ENCODE data around the gene PTPRM. TPM values are rescaled to one million over a fixed set of nuclear protein-coding genes. Genes with fewer than 3 reads are reported as not detected.

Gene PTPRM
- total RNA-seq, 2 donors from 2014 or later, result 80.1 to 106 TPM

- no peaks in the 10 kb centered on the region for H3K36me3 ChIP-seq
- H3K4me1 ChIP-seq, result no peaks in the 10 kb centered on the region
- H3K9me3 ChIP-seq, result no peaks in the 10 kb centered on the region
- TF ChIP-seq, protein P1, sequence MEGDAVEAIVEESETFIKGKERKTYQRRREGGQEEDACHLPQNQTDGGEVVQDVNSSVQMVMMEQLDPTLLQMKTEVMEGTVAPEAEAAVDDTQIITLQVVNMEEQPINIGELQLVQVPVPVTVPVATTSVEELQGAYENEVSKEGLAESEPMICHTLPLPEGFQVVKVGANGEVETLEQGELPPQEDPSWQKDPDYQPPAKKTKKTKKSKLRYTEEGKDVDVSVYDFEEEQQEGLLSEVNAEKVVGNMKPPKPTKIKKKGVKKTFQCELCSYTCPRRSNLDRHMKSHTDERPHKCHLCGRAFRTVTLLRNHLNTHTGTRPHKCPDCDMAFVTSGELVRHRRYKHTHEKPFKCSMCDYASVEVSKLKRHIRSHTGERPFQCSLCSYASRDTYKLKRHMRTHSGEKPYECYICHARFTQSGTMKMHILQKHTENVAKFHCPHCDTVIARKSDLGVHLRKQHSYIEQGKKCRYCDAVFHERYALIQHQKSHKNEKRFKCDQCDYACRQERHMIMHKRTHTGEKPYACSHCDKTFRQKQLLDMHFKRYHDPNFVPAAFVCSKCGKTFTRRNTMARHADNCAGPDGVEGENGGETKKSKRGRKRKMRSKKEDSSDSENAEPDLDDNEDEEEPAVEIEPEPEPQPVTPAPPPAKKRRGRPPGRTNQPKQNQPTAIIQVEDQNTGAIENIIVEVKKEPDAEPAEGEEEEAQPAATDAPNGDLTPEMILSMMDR (IDR thresholded peaks at IDR 0.05), result no peak
- H3K4me3 ChIP-seq, result no peak overlapping the region
- no peaks in the 10 kb centered on the region for H3K27me3 ChIP-seq
- no peak for DNase-seq (ENCODE audit: low spot score)
- no peak overlapping the region for H3K27ac ChIP-seq
These were observed 474.5 kb downstream of the PTPRM start for GRCh38 chr18:8041526-8042111.

- no peak overlapping the region for H3K27ac ChIP-seq
- no peaks in the 10 kb centered on the region for H3K36me3 ChIP-seq
- no peaks in the 10 kb centered on the region for H3K27me3 ChIP-seq
- no peak for DNase-seq (ENCODE audit: low spot score)
- no peak overlapping the region for H3K4me3 ChIP-seq
- no peaks in the 10 kb centered on the region for H3K9me3 ChIP-seq
- TF ChIP-seq, protein P1 (IDR thresholded peaks at IDR 0.05), result no peak
- H3K4me1 ChIP-seq, result no peaks in the 10 kb centered on the region
These were observed 476.9 kb downstream of the PTPRM start for GRCh38 chr18:8044004-8044403.

DNA sequence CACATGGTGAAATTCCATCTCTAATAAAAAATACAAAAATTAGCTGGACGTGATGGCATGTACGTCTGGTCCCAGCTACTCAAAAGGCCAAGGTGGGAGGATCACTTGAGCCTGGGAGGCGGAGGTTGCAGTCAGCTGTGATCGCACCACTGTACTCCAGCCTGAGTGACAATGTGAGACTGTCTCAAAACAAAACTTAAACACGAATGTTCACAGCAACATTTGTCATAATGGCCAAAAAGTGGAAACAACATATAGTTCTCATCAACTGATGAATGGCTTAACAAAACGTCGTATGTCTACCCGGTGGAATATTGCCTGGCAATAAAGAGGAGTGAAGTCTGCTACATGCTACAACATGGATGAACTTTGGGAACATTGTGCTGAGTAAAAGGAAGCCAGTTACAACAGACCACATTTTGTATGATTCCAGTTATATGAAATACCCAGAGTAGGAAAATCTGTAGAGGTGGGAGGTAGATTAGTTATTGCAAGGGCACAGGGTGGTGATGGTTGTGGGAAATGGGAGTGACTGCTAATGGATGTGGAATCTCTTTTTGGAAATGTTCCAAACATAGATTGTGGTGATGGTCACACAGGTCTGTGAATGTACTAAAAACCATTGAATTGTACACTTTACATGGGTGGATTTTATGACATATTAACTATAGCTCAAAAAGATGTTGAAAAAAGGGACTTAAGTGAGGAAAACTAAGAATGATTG lies 478.2 kb downstream of the PTPRM start:
- Histone ChIP-seq H3K4me3 (no peak overlapping the region), H3K4me1 (no peaks in the 10 kb centered on the region), H3K27me3 (no peaks in the 10 kb centered on the region), H3K36me3 (no peaks in the 10 kb centered on the region), H3K9me3 (no peaks in the 10 kb centered on the region), H3K27ac (no peak overlapping the region)
- TF ChIP-seq, protein P1 (IDR thresholded peaks at IDR 0.05), result no peak
- DNase-seq (ENCODE audit: low spot score), result no peak

- Histone ChIP-seq H3K4me1 (no peaks in the 10 kb centered on the region), H3K27ac (no peak overlapping the region), H3K4me3 (no peak overlapping the region), H3K27me3 (no peaks in the 10 kb centered on the region), H3K36me3 (no peaks in the 10 kb centered on the region), H3K9me3 (no peaks in the 10 kb centered on the region)
- no peak for DNase-seq (ENCODE audit: low spot score)
- TF ChIP-seq, protein P1 (IDR thresholded peaks at IDR 0.05), result no peak
These were observed 478.8 kb downstream of the PTPRM start for GRCh38 chr18:8045884-8046281.

- no peaks in the 10 kb centered on the region for H3K27me3 ChIP-seq
- no peak for DNase-seq (ENCODE audit: low spot score)
- no peaks in the 10 kb centered on the region for H3K9me3 ChIP-seq
- TF ChIP-seq, protein P1 (IDR thresholded peaks at IDR 0.05), result no peak
- H3K4me1 ChIP-seq, result no peaks in the 10 kb centered on the region
- H3K4me3 ChIP-seq, result no peak overlapping the region
- H3K36me3 ChIP-seq, result no peaks in the 10 kb centered on the region
- no peak overlapping the region for H3K27ac ChIP-seq
These were observed 479.3 kb downstream of the PTPRM start for GRCh38 chr18:8046441-8046840.

Data from right atrium auricular region (tissue), 2 donors.